HG02943 (cell line): ENCODE results near the gene PPIC.
"Not testable (repeated sequence)": the region's sequence is repeated elsewhere in the genome, so short reads cannot be mapped to it uniquely, and the experiment has no call there.

Experiments
- ATAC-seq: cut with Tn5 transposase; IDR thresholded peaks from one replicate; pipeline ENCODE4 v1.9.1; 2021; ENCODE audit warnings: mild to moderate bottlenecking, low read depth, moderate library complexity; ENCODE audit not compliant: unreplicated experiment

Gene PPIC

DNA sequence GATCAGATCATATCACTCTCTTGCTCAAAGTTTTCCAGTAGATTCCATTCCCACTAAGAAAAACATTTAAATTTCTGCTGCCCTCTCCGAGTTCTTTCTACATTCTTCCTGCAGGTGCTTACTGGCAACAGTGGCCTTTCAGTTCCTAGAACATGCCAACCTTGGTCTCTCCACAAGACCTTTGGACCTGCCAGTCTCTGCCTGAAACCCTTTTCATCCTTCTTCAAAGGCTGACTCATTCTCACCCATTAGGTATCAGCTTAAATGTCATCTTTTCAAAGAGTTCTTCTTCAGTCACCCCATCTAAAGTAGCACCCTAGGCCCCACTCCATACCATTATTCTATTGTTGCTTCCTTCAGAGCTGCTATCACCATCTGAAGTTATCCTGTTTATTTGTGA, 21.8 kb downstream of the PPIC start:
- ATAC-seq, result no peak

DNA sequence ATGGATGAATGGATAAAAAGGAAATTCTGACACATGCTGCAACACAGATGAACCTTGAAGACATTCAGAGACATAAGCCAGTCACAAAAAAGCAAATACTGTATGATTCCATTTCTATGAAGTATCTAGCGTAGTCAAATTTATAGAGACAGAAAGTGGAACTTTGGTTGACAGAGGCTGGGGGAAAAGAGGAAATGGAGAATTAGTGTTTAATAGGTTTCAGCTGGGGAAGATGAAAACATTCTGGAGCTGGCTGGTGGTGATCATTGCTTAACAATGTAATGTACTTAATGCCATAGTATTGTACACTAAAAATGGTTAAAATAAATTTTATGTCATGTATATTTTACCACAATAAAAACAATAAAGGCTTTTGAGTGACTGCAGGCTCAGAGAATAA, 24.2 kb downstream of the PPIC start:
- no peak for ATAC-seq

DNA sequence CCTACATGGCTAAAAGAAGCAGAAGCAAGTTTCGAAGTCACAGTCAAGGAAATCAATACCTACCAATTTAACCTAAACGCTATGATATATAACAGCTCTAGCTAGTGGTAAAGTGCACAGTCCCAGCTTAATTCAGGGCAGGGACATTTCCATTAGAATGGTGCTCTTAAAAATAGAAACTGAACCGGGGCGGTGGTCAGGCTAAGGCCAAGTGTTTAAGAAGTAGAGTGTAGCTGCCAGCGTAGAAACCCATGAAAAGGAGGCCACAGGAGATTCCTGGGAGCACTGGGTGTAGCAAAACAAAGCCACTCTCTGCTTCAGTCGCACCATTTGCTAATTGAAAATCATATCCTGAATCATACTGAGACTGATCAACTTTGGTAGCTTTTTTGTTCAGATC, 28.8 kb downstream of the PPIC start:
- ATAC-seq, result no peak

DNA sequence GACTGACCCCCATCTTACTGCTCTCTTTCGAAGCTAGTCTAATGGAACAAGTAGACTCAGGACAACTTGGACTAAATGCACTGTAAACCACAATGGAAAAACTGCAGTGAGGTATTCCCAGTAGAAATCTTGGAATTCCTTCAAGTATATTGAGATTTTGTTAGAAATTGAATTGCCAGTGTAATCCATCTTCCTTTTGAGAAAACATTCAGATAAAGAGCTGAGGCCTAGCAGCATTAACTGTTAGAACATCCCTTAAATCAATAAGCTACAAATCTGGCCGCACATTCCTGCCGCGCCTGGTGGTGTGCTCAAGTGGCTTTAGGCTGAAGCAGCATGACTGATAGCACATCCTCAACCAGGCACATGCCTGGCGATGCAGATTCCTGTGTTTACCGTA, 29.3 kb downstream of the PPIC start:
- no peak for ATAC-seq

DNA sequence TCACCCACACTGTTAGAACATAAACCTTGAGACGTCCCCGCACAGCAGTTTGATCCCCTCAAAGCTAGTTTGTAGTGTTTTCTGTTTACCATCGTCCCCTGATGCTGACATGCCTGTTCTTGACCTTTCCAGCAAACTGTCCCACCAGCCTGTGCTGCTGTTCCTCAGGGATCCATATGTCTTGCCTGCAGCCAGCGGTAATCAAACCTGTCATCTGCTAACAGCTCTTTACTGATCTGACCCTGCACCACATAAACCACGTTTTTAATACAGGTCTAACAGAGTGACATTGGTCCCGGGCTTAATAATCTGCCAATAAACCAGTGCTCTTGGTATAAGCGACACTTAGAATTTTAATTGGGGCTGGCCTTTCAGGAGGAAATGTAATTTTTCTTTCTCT, 34.7 kb downstream of the PPIC start:
- ATAC-seq, result no peak

DNA sequence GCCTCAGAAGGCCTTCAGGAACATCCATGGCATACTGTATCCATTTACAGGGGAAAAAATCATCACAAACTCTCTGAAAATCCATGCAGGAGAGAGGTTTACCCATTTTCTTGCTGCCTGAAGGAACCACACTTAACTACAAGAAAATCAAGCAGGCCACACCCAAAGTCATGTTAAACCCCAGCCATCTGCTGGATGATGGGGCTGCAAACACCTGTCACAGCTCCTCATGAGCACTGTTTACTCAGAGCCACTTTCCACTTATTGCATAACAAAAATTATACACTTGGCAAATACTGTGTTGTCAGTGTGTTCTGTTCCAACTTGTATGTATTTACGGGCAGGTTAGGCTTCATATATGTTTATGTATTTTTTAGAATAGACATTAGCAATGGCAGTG, 35.8 kb downstream of the PPIC start:
- no peak for ATAC-seq

DNA sequence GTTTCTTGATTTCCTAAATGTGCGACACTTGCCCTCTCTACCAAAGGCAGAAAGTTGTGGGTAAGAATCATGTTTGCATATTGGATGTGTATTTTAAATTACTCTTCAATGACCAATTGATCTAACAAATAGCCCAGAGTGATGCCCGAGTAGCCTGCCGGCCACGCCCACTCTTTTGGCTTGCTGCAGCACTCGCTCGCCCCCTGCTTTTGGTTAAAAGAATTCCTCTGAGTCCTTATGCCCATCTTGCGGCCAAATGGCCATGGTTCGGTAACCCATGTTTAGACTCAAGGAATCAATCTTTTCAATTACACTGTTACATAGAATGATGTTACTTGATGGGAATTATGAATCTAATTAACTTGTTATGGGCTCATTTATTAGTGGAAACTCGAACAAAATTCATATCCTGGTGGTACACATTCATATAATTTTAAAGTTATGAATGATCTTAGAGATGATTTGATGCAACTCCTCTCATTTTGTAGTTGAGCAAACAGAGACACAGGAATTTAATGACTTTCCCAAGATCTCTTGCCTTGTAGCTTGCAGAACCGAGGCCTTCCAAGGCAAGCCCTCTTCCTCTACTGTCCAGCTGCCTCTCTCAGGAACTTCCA, 36.5 kb downstream of the PPIC start:
- peak; percentile 89 for ATAC-seq

DNA sequence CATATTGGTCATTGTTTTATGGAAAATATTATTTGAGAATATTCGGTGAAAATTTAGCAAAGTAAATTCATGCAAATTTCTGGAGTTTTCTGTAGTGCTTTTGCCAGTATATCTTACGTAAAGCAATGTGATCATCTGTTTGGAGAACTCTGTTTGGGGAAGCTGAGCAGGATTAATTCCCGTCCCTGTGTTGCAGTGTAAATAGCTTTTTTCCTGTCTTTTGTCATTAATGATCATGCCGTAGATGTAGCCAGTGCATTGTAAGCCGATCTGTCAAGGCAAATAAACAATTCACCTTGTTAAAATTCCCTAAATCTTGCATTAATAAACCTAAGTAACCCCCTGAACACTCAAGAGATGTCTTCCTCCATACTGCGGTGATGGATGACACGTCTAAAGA, 39.2 kb downstream of the PPIC start:
- no peak for ATAC-seq

DNA sequence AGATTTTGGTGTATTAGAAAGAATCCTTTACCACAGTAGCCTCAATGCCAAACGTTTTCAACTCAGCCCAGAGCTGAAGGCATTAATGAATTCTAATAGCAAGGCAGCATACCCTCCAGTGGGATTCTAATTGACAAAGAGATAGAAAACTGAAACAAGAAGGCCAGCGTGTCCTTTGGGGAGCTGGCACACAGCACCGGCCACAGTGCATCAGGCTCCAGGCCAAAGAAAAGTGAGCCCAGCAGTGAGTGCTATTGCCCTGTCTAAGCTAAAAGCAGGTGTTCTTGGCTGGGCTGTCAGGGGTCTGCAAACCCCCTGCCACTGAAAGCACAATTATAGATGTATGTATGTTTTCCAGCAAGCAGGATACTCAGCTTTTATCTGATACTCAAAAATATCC, 40.4 kb downstream of the PPIC start:
- no peak for ATAC-seq

DNA sequence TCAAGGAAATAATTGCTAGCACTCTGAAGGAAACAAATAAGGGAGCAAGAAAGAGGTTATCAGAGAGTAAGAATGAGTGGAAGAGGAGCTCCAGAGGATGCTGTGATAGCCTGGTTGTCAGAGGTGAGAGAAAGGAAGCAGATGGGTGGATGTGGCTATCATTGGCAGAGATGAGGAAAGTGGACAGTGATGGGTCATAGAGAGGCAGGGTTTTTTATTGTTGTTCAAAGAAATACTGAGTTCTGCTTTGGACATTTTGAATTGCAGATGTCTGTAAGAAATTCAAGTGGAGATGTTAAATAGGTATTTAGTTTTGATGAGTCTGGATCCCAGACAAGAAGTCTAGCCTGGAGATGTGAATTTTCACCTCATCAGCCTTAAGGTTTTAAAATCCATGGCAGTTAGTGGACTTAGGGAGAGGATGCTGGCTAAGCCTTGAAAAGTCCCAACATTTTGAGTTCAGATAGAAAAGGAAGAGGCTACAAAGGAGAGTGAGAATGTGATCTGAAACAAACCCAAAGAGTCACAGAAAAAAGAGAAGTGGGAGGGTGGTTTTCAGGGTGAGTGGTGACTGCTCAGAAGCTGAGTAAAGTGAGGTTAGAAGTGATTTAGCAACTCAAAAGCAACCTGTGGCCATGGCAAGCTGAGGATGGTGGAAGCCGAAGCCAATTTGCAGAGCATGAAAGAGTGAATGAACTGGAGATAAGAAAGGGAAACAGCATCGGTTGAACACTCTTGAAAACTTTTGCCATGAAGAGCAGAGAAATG, 50.4 kb downstream of the PPIC start:
- ATAC-seq, result peak; percentile 66

DNA sequence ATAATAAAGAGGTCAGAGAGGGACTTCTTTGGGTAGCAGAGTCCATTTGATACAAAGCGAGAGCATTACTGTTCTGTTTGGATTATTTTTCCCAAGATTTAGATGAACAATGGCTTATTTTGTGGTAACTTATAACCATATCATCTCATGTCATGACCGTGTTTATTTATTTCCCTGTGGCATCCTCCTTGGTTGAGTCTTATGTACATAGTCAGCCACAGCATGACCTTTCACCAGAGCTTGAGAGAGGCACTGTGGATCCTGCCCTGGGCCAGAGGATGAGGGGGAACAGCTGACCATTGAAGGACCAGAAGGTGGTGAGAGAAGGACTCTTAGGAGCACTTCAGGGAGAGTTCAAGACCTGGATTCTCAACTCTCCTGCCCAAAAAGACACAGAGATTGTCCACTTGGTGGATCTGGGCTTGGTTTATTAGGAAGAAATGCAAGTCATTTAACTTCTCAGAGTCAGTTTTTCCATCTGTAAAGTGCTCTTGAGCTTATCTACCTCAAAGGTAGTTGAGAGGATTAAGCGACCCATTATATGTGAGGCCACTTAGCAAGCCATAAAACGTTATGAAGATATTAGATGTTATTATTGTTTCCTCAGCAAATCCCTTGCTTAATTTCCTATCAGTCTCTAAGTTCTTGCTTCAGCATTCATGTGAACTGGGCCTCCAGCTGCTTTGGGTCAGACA, 51.4 kb downstream of the PPIC start:
- ATAC-seq, result no peak

DNA sequence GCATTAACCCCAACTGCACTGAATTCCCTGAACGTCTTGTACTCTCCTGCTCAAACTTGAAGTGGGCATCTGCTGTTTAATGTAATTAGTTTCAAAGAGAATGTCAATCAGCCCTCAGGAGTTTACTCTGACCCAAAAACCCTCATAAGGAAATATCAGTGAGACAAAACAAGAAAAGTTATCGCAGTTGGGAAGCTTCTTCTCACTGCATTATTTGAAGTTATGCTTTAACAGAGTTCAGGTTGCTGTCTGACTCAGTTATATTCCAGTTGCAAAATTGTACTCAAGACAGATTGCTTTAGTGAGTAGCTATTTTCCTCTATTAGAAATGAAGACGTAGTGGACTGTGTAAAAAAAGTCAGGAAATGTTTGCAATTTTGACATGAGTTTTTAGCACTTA, 52.1 kb downstream of the PPIC start:
- peak; percentile 39 for ATAC-seq

DNA sequence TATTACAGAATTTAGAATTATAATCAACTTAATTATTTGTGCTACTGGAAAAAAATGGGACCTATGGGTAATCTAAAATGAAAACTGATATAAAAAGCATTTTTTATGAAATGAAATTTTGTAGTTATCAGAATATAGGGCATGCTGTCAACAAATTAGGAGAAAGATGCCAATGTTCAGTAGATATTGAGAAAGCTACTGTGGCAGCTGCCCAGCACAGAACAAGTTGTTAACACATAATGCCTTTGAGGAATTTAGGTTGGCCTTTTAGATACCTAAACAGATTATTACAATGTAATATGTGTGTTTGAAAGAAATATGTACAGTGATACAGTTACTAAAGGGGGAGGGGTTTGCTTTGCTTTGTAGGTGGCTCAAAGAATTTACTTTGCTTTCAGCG, 54.1 kb downstream of the PPIC start:
- no peak for ATAC-seq

DNA sequence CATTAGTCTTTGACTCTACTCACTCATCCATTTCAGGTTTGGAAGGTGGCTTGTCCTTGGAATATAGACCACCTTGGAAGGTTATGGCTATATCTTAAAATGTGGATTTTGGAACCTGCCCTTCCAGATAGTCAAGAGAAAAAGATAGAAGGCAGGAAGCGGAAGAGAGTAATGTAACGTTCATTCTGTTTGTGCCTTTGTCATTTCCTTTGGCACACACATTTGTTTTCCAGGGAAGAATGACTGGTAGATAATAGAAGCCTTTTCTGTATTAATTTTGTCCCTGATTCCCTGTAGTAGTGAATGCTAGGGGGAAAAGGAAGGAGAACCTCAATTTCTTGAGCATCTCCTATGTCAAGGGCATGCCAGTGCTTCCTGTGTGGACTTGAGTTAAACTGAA, 54.7 kb downstream of the PPIC start:
- no peak for ATAC-seq

DNA sequence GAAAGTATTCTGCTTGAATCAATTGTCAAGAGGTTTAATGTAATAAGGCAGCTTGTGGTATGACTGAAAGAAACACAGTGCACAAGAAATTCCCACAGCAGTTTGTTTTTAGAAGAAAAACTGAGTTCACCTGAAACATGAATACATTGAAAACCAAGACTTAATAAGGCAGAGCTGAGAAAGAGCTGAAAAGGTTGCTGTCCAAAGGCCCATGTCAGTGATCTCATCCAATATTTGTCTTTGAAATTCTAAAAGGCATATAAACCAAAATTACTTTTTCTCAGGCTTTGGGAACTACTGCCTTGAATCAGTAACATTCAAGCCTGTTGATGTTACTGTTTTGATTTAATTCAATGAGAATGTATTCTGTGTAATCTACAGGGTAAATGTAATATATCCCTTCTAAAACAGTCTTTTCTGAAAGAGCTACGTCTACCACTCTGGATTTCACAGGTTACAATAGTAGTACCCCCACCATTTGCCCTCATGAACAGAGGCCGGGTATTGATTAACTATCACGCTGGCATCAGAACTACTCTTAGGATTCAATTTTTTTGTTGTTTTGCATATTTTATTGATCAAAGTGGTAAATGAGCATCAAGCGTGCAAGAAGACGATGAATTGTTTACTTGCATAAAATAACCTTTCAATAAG, 57.8 kb downstream of the PPIC start:
- ATAC-seq, result no peak

DNA sequence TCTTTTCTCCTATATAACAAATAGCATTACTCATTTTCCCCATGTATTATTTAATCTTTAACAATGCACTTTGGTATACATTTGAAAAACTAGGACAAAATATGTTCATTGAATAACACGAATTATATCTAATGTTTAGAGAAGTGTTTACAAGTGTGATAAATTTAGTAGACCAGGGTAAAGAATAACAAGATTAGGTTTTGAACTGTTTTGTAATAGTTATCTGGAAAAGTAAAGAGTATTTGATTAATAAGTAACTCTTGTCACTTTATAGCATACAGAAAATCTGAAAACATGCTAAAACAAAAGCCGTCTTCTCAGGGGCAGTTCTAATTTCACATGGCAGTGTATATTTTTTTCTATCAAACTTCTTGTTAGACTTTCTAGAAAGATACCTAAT, 58.5 kb downstream of the PPIC start:
- no peak for ATAC-seq

DNA sequence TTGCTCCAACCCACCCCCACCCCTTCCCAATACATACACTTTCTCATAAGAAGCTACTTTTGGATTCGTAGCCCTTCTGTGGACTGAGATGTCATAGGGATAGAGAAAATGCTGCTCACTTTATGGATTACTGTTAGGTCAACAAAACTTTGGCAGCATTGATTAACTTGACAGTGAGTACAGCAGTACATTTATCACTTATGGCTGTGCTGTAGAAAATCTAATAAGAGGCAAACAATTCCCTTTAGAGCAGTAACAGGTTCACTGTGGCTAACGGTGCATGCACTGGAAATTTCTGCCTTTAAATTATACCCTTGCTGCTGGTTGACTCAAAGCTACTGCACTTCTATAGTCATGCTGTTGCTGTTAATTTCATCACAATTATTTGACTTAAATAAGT, 59.2 kb downstream of the PPIC start:
- no peak for ATAC-seq

DNA sequence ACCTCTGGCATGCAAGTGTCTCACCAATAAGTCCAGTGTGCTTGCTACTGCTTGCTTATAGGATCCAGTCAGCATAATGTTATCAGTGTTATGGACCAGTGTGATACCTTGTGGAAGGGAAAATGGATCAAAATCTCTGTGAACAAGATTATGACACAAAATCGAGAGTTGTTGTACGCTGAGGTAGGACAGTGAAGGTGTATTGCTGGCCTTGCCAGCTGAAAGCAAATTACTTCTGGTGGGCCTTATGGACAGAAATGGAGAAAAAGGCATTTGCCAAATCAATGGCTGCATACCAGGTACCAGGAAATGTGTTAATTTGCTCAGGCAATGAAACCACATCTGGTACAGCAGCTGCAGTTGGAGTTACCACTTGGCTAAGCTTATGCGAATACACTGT, 62.3 kb downstream of the PPIC start:
- not testable (repeated sequence) for ATAC-seq

DNA sequence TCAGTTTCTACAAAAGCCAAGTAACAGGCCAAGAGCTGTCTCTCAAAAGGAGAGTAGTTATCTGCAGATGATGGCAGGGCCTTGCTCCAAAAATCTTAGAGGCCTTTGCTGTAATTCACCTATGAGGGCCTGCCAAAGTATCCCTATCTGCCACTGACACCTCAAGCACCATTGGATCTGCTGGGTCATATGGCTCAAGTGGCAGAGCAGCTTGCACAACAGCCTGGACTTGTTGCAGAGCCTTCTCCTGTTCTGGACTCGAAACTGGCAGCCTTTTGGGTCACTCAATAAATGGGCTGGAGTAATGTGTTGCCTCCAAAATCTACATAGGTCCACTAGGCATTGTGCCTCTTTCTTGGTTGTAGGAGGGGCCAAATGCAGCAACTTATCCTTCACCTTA, 62.8 kb downstream of the PPIC start:
- not testable (repeated sequence) for ATAC-seq
